NCI-H1694 treated with DMSO at 0.1 percent for 48 hours (cell line): ENCODE measurements around the gene FA2H.
"Not testable (repeated sequence)": the region's sequence is repeated elsewhere in the genome, so short reads cannot be mapped to it uniquely, and the experiment has no call there.

Source experiments
- DNase-seq: peaks from one replicate; lab custom pipeline; 2025; lab: John Stamatoyannopoulos, UW

FA2H gene

GRCh38 chr16:74770831-74771526 lies 3.6 kb downstream of the FA2H start:
- no peak for DNase-seq

DNA sequence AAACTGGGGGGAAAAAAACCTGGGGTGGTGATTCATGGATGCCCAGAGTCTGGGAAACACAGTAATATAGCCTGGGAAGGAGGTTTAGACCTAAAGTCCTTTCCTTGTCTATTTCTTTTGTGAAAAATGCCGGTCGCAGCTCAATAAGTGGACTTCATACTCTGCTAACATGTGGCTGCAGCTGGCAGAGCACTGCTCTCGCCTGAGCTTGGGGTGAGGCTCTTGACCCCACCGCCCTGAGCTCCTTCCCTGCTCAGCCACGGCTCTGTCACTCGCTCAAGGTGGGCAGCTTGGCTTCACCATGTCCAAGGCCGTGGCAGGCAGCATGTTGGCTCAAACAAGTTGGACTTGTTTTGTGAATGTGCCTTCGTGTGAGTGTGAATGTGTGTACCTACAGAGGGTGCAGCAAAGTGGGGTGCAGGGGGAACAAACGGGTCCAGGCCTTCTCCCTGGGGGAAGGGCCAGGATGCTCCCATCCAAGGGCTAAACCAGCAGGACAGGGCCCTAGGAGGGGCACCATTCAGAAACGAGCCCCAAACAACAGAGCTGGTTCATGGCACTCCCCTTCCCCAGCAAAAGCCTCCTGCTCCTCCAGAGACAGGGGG lies 4.9 kb downstream of the FA2H start:
- no peak for DNase-seq

GRCh38 chr16:74768239-74768638 lies 6.4 kb downstream of the FA2H start:
- DNase-seq = no peak

GRCh38 chr16:74767749-74768148 lies 6.9 kb downstream of the FA2H start:
- no peak for DNase-seq

GRCh38 chr16:74766729-74767128 lies 7.9 kb downstream of the FA2H start:
- no peak for DNase-seq

DNA sequence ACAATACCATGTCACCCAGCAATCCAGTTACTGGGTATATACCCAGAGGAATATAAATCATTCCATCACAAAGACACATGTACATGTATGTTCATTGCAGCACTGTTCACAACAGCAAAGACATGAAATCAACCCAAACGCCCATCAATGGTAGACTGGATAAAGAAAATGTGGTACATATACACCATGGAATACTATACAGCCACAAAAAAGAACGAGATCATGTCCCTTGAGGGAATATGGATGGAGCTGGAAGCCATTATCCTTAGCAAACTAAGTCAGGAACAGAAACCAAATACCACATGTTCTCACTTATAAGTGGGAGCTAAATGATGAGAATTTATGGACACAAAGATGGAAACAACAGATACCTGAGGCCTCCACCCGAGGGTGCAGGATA lies 10.4 kb downstream of the FA2H start:
- not testable (repeated sequence) for DNase-seq

DNA sequence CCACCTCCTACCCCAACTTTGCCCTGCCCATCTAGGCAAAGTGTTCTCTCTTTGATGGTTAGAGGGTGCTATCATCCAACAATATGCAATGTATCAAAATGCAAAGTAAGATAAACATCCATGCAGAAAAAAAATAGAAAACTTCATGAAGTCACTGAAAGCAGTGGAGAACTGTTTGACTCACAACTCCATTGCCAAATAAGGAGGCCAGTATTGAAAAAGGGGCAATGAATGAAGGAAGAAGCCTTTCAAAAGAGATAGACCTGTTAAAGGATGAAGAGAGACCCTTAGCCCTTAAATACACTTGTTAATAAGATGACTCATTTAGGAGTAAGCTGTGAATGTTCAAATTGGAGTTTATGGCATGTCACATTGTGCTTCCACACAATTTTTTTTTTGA lies 13.0 kb downstream of the FA2H start:
- DNase-seq = no peak

DNA sequence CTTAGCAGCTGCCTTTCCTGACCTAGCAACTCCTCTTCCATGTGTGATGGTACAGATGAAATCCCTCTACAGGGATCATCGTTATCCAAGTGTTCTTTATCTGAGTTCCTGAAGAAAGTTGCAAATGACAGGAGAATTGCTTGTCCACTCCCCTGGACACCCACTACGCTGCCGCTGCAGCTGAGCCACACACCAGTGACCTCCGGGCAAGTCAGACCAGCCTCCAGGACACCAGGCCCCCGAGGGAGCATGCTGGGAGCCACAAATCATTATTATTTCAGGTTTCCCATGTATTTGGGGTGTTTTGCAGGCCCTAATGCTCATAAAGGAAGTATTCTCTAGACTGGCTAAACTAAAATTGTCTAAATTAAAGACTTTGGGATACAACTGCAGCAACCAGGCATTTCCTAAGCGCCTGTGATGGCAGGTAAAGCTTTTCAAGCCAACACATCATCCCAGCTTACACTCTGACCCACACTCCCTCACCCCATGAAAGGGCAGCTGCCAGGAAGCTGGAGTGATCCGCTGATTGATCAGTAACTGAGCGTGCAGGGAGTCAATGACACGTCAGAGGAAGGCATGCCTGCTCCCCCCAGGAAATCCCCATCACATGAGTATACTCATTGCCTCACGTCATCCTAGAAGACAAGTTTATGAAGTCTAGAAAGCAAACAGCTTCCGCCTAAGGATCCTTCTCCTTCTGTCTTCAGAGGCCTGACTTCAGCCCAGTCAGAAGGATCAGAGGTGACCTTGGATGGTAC lies 14.4 kb downstream of the FA2H start:
- DNase-seq = no peak

GRCh38 chr16:74759564-74759963 lies 15.1 kb downstream of the FA2H start:
- no peak for DNase-seq

- no peak for DNase-seq
Measured at GRCh38 chr16:74758801-74759200, 15.8 kb downstream of the FA2H start.

GRCh38 chr16:74757349-74757748 lies 17.3 kb downstream of the FA2H start:
- DNase-seq = no peak

DNA sequence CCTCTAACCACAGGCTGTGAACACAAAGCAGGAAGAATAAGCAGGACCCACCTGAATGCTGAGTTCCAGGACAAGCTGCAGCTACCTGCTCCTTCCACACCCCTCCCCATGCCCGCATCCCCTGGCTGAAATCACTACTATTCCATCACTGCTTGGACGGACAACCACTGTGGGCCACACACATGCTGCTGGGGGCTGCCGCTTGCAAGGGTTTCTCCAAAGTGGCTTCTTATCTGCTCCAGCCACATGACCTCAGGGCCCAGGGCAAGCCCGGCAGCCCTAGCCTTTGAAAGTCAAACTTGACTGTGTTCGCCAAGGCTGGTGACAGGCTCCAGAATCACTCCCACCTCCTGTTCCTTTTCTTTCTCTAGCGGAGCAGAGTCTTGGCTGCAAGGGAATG lies 18.4 kb downstream of the FA2H start:
- no peak for DNase-seq

DNA sequence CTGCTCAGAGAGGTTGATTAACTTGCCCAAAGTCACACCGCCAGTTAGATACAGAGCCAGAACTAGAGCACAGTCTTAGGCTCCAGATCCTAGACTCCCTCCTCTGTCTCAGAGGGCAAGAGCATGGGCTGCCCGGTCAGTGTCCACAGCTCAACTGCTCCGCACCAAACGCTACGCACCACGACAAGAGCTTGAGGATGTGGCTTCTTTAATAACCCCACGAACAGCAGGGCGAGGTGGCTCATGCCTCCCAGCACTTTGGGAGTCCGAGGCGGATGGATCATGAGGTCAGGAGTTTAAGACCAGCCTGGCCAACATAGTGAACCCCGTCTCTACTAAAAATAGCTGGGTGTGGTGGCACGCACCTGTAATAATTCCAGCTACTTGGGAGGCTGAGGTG lies 21.4 kb downstream of the FA2H start:
- DNase-seq = no peak

DNA sequence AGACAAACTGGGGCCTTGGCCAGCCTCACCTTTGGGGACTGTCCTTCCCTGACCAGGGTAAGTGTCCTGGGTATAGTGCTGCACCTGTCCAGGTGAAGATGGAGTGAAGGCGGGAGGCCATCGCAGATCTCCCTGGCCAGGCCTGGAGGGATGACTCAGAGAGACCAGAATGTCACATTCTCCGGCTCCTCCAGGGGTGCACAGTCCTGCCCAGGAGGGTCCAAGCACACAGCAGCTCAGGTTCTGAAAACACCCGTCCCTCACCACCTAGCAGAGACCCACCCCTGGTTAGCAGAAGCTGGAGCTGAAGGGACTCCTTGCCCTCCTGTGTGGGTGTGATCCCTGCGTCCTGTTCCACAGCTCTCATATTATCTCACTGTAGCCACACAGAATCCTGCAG lies 21.9 kb downstream of the FA2H start:
- DNase-seq = no peak

DNA sequence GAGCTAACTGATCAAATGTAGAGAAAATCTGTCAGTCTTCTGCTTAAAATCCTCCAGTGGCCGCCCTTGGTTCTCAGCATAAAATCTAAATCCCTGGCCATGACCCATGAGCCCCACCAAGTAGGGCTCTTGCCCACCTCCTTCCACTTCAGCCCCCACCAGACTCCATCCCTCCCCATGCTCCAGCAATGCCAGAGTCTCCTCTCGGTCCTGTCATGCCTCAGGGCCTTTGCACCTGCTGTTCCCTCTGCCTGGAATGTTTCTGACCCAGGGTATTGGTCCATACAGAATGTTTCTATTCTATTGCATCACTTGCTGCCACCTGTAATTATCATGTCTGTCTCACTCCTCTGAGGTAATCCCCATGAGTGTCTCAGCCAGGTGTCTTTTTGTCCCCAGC lies 22.4 kb downstream of the FA2H start:
- no peak for DNase-seq

- no peak for DNase-seq
Measured at GRCh38 chr16:74751658-74752057, 23.0 kb downstream of the FA2H start.

DNA sequence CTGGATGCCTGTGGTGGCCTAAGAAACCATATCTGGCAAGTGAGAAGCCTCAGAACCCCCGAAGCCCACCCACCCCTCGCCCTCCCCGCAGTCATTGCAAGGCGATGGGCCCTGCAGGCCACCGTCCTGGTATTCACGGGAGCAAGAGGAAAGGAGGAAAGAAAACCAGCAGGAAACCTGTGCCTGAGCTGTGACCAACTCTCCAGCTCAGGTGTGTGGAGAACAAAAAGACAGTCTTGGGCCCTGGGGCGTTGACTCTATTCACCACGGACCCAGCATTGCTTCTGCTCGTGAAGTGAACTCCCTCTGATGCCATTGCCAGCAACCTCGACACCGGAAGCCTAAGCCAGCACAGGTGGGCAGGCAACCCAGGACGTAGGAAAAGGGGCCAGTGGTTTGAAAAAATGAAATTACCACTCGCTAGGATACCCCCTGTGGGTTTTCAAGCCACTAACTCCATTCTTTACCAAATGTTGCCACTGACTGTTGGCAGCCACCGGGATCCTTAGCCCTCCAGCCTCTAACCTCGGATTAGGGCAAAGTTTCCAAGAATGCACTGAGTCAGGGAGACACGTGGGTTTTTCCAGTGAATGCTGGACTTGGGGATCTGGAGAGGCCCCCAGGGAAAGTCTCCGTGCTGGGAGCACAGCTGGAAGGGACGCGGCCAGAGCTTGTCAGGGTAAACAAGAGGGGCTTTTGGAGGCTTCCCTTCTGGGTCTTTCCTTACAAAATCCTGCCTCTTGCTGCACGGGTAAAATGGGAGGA lies 25.1 kb downstream of the FA2H start:
- no peak for DNase-seq

- no peak for DNase-seq
Measured at GRCh38 chr16:74748616-74749026, 26.0 kb downstream of the FA2H start.

DNA sequence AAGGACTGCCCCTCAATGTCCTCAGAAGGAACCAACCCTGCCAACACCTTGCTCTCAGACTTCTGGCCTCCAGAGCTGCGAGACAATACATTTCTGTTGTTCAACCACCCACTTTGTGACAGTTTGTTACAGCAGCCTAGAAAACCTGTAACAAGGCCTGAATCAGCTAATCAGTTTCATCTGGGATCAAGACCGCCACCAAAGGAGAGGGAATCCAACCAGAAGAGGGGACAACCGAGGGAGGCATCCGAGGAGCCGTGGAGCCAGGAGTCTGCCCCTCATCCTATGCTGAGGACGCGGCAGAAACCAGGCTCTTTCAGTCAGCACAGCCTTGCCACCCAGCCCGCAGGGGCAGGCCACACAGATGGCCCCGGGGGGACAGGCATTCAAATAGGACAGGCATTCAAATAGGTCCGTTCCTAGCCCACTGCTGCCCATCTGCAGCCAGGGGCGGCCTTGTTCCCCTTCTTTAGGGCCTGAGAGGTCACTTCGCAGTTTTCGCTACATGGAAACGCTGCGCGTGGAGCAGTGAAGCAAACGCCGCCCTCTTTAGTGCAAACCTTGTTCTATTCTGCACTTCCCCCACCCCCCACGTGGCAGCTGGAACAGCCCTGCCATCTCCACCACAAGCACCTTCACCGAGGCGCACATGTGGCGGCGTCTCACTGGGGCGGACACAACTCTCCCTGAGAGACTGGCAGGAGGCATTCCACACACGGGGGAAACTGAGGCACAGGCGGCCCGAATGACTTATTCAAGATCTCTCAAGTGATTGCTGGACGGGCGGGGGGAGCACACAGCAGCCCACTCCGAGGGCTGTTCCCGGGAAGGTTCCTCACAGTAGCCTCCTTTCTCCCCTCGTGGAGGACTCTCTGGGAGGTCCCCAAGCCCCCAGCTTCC lies 26.7 kb downstream of the FA2H start:
- no peak for DNase-seq

- DNase-seq = no peak
Measured at GRCh38 chr16:74745926-74746325, 28.7 kb downstream of the FA2H start.

DNA sequence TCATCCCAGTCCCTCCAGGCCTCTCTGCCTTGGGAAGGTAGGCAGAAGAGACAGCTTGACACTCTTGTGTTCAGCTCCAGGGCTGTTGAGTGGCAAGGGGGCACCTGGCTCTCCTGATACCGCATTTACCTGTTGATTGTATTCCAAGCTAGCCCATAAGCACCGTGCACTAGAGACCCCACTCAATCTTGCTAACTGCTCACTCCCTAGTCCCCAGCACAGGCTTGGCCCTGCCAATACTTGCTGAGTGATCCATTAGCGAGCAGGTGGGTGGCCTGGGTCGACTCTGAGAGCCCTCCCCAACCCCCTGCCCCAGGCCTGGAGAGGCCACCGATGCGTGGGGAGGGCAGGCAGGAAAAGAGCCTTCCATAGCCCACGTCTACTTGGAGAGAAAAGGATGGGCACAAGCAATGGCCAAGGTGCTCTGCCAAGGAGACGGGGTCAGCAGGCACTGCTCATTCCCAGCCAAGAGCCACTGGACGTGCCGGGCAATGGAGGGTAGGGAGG lies 29.5 kb downstream of the FA2H start:
- no peak for DNase-seq
